H1 (cell line): ENCODE data around the gene MMP26. TPM values are rescaled to one million over a fixed set of nuclear protein-coding genes. Genes with fewer than 3 reads are reported as not detected.

Experiments
- CHD1 ChIP-seq: IDR thresholded peaks from 2 replicates; pipeline ENCODE4 v1.6.1; 2012; ENCODE audit warnings: low read depth, low read length, improper control_type of control experiment
- JUN ChIP-seq: IDR thresholded peaks from 2 replicates; pipeline ENCODE4 v1.6.1; 2011; ENCODE audit warnings: low read depth, mild to moderate bottlenecking, improper control_type of control experiment, low read length
- KDM4A ChIP-seq: IDR thresholded peaks from one replicate; pipeline ENCODE4 v1.7.1; 2012; ENCODE audit warnings: low read depth, mild to moderate bottlenecking, moderate library complexity, low read length, inconsistent platforms; ENCODE audit not compliant: severe bottlenecking
- POLR2A ChIP-seq, 2 experiments: IDR thresholded peaks; 1 replicate in 1 of 2; 2 replicates in 1 of 2; pipeline ENCODE4 v1.6.1; 2011; ENCODE audit warnings: low read depth in 2 of 2, low read length in 2 of 2, mild to moderate bottlenecking in 2 of 2; ENCODE audit errors: control extremely low read depth in 1 of 2
- RFX5 ChIP-seq: IDR thresholded peaks from 2 replicates; pipeline ENCODE4 v1.6.1; 2011; ENCODE audit warnings: low read depth, low read length, improper control_type of control experiment, borderline replicate concordance
- SUZ12 ChIP-seq: fragments of 200-600 bp; sonication (generic); IDR thresholded peaks from 2 replicates; pipeline ENCODE4 v1.6.1; 2012; ENCODE audit warnings: mild to moderate bottlenecking, inconsistent platforms, low read length, moderate library complexity, mixed read lengths
- TAF1 ChIP-seq: IDR thresholded peaks from 2 replicates; pipeline ENCODE4 v1.6.1; 2011; ENCODE audit warnings: mild to moderate bottlenecking, low read depth, low read length
- TCF12 ChIP-seq: IDR thresholded peaks from 2 replicates; pipeline ENCODE4 v1.6.1; 2011; ENCODE audit warnings: low read depth, mild to moderate bottlenecking, low read length
- polyA plus RNA-seq, 7 experiments: library from polyadenylated mRNA; depleted of rRNA in 3 of 7; stranded (reverse) in 5 of 7; unstranded in 2 of 7; fragments of >200 nt in 5 of 7; fragments of 200-250 nt in 2 of 7; gene quantifications; 1 replicate in 5 of 7; 2 replicates in 1 of 7; 4 replicates in 1 of 7; pipeline versions ENCODE4 v1.2.1 to v1.2.3, GENCODE V29; 2011 to 2013; ENCODE audit warnings: missing spikeins in 2 of 7, mixed read lengths in 2 of 7
- total RNA-seq: library from RNA; stranded (reverse); fragmentation: NEBNext Ultra II Directional; extraction: Animal tissue kit (Norgen Biotek cat#: 25700); gene quantifications from 2 replicates; pipeline ENCODE4 v1.2.1, GENCODE V29; 2021
- TF ChIP-seq, protein P1 (sequence below): fragments of 300-600 bp; sonication (generic); IDR thresholded peaks from 2 replicates; pipeline ENCODE4 v1.7.1; 2012; ENCODE audit warnings: low read length, moderate library complexity, mild to moderate bottlenecking, inconsistent platforms; ENCODE audit not compliant: insufficient replicate concordance
- TF ChIP-seq, protein P2 (sequence below): IDR thresholded peaks from 2 replicates; pipeline ENCODE4 v1.6.1; 2011; ENCODE audit warnings: low read length, improper control_type of control experiment

MMP26 gene
- total and polyA plus RNA-seq, 2 of the 8 experiments (the other 6 are each of a cell fraction or from before 2014, with no cell fraction given), result 0.06 TPM; not detected in 1

DNA sequence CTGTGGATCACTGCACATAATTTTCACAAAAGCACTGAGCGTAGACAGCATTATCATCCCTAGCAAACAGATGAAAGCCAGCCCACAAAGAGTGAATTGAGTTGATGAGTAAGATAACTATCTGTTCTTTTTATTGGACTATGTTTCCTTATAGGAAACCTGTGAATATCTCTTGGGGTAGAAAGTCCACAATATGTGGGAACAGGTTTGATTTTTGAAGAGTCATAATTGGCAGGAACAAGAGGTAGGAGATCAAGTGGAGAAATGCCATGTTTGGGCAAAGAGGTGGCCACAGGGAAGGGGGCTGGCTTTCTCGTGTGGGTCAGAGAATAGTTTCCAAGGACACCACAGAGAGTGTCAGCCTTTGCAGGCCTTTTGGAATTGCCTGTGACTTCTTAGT, 30.8 kb upstream of the MMP26 start (continued):
- TF ChIP-seq, protein P1, sequence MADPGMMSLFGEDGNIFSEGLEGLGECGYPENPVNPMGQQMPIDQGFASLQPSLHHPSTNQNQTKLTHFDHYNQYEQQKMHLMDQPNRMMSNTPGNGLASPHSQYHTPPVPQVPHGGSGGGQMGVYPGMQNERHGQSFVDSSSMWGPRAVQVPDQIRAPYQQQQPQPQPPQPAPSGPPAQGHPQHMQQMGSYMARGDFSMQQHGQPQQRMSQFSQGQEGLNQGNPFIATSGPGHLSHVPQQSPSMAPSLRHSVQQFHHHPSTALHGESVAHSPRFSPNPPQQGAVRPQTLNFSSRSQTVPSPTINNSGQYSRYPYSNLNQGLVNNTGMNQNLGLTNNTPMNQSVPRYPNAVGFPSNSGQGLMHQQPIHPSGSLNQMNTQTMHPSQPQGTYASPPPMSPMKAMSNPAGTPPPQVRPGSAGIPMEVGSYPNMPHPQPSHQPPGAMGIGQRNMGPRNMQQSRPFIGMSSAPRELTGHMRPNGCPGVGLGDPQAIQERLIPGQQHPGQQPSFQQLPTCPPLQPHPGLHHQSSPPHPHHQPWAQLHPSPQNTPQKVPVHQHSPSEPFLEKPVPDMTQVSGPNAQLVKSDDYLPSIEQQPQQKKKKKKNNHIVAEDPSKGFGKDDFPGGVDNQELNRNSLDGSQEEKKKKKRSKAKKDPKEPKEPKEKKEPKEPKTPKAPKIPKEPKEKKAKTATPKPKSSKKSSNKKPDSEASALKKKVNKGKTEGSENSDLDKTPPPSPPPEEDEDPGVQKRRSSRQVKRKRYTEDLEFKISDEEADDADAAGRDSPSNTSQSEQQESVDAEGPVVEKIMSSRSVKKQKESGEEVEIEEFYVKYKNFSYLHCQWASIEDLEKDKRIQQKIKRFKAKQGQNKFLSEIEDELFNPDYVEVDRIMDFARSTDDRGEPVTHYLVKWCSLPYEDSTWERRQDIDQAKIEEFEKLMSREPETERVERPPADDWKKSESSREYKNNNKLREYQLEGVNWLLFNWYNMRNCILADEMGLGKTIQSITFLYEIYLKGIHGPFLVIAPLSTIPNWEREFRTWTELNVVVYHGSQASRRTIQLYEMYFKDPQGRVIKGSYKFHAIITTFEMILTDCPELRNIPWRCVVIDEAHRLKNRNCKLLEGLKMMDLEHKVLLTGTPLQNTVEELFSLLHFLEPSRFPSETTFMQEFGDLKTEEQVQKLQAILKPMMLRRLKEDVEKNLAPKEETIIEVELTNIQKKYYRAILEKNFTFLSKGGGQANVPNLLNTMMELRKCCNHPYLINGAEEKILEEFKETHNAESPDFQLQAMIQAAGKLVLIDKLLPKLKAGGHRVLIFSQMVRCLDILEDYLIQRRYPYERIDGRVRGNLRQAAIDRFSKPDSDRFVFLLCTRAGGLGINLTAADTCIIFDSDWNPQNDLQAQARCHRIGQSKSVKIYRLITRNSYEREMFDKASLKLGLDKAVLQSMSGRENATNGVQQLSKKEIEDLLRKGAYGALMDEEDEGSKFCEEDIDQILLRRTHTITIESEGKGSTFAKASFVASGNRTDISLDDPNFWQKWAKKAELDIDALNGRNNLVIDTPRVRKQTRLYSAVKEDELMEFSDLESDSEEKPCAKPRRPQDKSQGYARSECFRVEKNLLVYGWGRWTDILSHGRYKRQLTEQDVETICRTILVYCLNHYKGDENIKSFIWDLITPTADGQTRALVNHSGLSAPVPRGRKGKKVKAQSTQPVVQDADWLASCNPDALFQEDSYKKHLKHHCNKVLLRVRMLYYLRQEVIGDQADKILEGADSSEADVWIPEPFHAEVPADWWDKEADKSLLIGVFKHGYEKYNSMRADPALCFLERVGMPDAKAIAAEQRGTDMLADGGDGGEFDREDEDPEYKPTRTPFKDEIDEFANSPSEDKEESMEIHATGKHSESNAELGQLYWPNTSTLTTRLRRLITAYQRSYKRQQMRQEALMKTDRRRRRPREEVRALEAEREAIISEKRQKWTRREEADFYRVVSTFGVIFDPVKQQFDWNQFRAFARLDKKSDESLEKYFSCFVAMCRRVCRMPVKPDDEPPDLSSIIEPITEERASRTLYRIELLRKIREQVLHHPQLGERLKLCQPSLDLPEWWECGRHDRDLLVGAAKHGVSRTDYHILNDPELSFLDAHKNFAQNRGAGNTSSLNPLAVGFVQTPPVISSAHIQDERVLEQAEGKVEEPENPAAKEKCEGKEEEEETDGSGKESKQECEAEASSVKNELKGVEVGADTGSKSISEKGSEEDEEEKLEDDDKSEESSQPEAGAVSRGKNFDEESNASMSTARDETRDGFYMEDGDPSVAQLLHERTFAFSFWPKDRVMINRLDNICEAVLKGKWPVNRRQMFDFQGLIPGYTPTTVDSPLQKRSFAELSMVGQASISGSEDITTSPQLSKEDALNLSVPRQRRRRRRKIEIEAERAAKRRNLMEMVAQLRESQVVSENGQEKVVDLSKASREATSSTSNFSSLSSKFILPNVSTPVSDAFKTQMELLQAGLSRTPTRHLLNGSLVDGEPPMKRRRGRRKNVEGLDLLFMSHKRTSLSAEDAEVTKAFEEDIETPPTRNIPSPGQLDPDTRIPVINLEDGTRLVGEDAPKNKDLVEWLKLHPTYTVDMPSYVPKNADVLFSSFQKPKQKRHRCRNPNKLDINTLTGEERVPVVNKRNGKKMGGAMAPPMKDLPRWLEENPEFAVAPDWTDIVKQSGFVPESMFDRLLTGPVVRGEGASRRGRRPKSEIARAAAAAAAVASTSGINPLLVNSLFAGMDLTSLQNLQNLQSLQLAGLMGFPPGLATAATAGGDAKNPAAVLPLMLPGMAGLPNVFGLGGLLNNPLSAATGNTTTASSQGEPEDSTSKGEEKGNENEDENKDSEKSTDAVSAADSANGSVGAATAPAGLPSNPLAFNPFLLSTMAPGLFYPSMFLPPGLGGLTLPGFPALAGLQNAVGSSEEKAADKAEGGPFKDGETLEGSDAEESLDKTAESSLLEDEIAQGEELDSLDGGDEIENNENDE, result no peak
- TF ChIP-seq TAF1, result no peak
- TF ChIP-seq SUZ12, result no peak
- no peak for TF ChIP-seq TCF12
- TF ChIP-seq POLR2A (IDR thresholded peaks at IDR 0.05; ENCODE audit: control extremely low read depth in 1 of 2, low read depth in 2 of 2, low read length in 2 of 2), result no peak
- no peak for TF ChIP-seq KDM4A
- TF ChIP-seq JUN, result no peak
- TF ChIP-seq RFX5, result no peak
- TF ChIP-seq, protein P2, sequence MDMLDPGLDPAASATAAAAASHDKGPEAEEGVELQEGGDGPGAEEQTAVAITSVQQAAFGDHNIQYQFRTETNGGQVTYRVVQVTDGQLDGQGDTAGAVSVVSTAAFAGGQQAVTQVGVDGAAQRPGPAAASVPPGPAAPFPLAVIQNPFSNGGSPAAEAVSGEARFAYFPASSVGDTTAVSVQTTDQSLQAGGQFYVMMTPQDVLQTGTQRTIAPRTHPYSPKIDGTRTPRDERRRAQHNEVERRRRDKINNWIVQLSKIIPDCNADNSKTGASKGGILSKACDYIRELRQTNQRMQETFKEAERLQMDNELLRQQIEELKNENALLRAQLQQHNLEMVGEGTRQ, result no peak
- TF ChIP-seq CHD1, result no peak
- TF ChIP-seq, all 59 proteins: peak for 0
